Stimulated activated CD4-positive, alpha-beta T cell treated with anti-CD3 and anti-CD28 coated beads, TNF-alpha, amount 100 ng/mL, for 4 hours (primary cell): ENCODE measurements around the gene MBNL3.
"Not testable (repeated sequence)": the region's sequence is repeated elsewhere in the genome, so short reads cannot be mapped to it uniquely, and the experiment has no call there.

Source experiments
- DNase-seq, 3 experiments: peaks; one replicate each; pipeline ENCODE4 v3.0.0-alpha.2; 2020; ENCODE audit warnings: low read depth in 3 of 3

Gene MBNL3

GRCh38 chrX:132474544-132475248 lies 14.1 kb downstream of the MBNL3 start:
- no peak for DNase-seq

- no peak for DNase-seq
Measured at GRCh38 chrX:132472397-132472796, 16.4 kb downstream of the MBNL3 start.

GRCh38 chrX:132470831-132471230 lies 18.0 kb downstream of the MBNL3 start:
- no peak for DNase-seq

- no peak for DNase-seq
Measured at GRCh38 chrX:132470179-132470578, 18.7 kb downstream of the MBNL3 start.

- no peak for DNase-seq
Measured at GRCh38 chrX:132468454-132468853, 20.4 kb downstream of the MBNL3 start.

- DNase-seq = no peak
Measured at GRCh38 chrX:132467989-132468388, 20.8 kb downstream of the MBNL3 start.

- DNase-seq = no peak
Measured at GRCh38 chrX:132467026-132467425, 21.8 kb downstream of the MBNL3 start.

GRCh38 chrX:132463411-132463810 lies 25.4 kb downstream of the MBNL3 start:
- DNase-seq = no peak

- DNase-seq = no peak
Measured at GRCh38 chrX:132461886-132462285, 27.0 kb downstream of the MBNL3 start.

- no peak for DNase-seq
Measured at GRCh38 chrX:132452911-132453550, 35.8 kb downstream of the MBNL3 start.

- not testable (repeated sequence) for DNase-seq
Measured at GRCh38 chrX:132445909-132446308, 42.9 kb downstream of the MBNL3 start.

GRCh38 chrX:132444936-132445335 lies 43.9 kb downstream of the MBNL3 start:
- DNase-seq = no peak

- DNase-seq = no peak
Measured at GRCh38 chrX:132443196-132444135, 45.4 kb downstream of the MBNL3 start.

GRCh38 chrX:132442691-132443090 lies 46.1 kb downstream of the MBNL3 start:
- no peak for DNase-seq

- DNase-seq = no peak
Measured at GRCh38 chrX:132435222-132435621, 53.6 kb downstream of the MBNL3 start.

GRCh38 chrX:132433551-132433950 lies 55.3 kb downstream of the MBNL3 start:
- DNase-seq = no peak

GRCh38 chrX:132433001-132433400 lies 55.8 kb downstream of the MBNL3 start:
- DNase-seq = no peak

GRCh38 chrX:132428896-132429295 lies 59.9 kb downstream of the MBNL3 start:
- DNase-seq = no peak

- DNase-seq = no peak
Measured at GRCh38 chrX:132426695-132427281, 62.0 kb downstream of the MBNL3 start.

- DNase-seq = no peak
Measured at GRCh38 chrX:132425744-132426318, 63.0 kb downstream of the MBNL3 start.

GRCh38 chrX:132423323-132423722 lies 65.5 kb downstream of the MBNL3 start:
- DNase-seq = no peak

- no peak for DNase-seq
Measured at GRCh38 chrX:132415012-132415411, 73.8 kb downstream of the MBNL3 start.
